IMR-90 (cell line): ENCODE measurements around the gene AMELX.

Source experiments
- NFE2L2 ChIP-seq: fragments of 150-350 bp; IDR thresholded peaks from 2 replicates; pipeline ENCODE4 v1.6.1; 2016; ENCODE audit warnings: low read depth, mild to moderate bottlenecking, low read length
- RFX5 ChIP-seq: IDR thresholded peaks from 2 replicates; pipeline ENCODE4 v1.8.0; 2012; ENCODE audit warnings: low read depth, mild to moderate bottlenecking, low read length, moderate library complexity
- SMC3 ChIP-seq: fragments of 150-350 bp; IDR thresholded peaks from 2 replicates; pipeline ENCODE4 v1.6.1; 2016; ENCODE audit warnings: low read depth, mild to moderate bottlenecking, antibody characterized with exemption, low read length, moderate library complexity
- TF ChIP-seq, protein P1 (sequence below): conservative IDR thresholded peaks from 2 replicates; pipeline ENCODE4 v1.5.1; 2012; ENCODE audit warnings: mild to moderate bottlenecking, low read depth, low read length, improper control_type of control experiment

DNA sequence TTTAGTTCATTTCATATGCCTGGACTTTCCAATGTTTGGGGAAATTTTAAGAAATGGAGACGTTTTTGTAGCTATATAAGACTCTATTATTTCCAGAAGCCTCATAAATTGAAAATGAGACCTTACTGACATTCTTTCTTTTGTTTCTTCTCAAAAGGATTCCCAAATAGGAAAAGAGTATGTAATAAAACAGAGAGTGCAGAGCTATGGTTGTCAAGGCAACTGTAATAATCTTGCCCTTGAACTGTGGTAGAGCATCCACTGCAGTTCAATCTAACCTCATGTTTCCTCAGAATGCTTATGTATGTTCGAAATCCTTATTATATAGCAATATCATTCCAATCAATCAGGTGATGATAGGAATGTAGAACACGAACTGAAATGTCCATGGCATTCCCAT lies 54.1 kb downstream of the AMELX start:
- TF ChIP-seq, protein P1, sequence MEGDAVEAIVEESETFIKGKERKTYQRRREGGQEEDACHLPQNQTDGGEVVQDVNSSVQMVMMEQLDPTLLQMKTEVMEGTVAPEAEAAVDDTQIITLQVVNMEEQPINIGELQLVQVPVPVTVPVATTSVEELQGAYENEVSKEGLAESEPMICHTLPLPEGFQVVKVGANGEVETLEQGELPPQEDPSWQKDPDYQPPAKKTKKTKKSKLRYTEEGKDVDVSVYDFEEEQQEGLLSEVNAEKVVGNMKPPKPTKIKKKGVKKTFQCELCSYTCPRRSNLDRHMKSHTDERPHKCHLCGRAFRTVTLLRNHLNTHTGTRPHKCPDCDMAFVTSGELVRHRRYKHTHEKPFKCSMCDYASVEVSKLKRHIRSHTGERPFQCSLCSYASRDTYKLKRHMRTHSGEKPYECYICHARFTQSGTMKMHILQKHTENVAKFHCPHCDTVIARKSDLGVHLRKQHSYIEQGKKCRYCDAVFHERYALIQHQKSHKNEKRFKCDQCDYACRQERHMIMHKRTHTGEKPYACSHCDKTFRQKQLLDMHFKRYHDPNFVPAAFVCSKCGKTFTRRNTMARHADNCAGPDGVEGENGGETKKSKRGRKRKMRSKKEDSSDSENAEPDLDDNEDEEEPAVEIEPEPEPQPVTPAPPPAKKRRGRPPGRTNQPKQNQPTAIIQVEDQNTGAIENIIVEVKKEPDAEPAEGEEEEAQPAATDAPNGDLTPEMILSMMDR, result no peak
- TF ChIP-seq RFX5, result no peak
- TF ChIP-seq SMC3, result no peak
- TF ChIP-seq NFE2L2, result no peak
